HG03280 (cell line): ENCODE results near the gene AGAP1.

Source experiments
- ATAC-seq: cut with Tn5 transposase; IDR thresholded peaks from one replicate; pipeline ENCODE4 v1.9.1; 2021; ENCODE audit warnings: mild to moderate bottlenecking, moderate library complexity; ENCODE audit not compliant: unreplicated experiment

The AGAP1 gene

GRCh38 chr2:235627682-235628081 is 133.8 kb downstream of the AGAP1 start:
- no peak for ATAC-seq

GRCh38 chr2:235630718-235631296 is 137.0 kb downstream of the AGAP1 start:
- no peak for ATAC-seq

GRCh38 chr2:235634435-235635158 is 140.8 kb downstream of the AGAP1 start:
- ATAC-seq, result no peak

- no peak for ATAC-seq
Observed at GRCh38 chr2:235636546-235636945, 142.7 kb downstream of the AGAP1 start.

- ATAC-seq, result no peak
Observed at GRCh38 chr2:235637896-235638295, 144.1 kb downstream of the AGAP1 start.

- ATAC-seq, result no peak
Observed at GRCh38 chr2:235638541-235639427, 144.9 kb downstream of the AGAP1 start.

- ATAC-seq, result no peak
Observed at GRCh38 chr2:235639428-235639773, 145.6 kb downstream of the AGAP1 start.

GRCh38 chr2:235639885-235640284 is 146.0 kb downstream of the AGAP1 start:
- no peak for ATAC-seq

- ATAC-seq, result no peak
Observed at GRCh38 chr2:235640377-235640776, 146.5 kb downstream of the AGAP1 start.

- no peak for ATAC-seq
Observed at GRCh38 chr2:235640926-235641723, 147.3 kb downstream of the AGAP1 start.

GRCh38 chr2:235641956-235642355 is 148.1 kb downstream of the AGAP1 start:
- no peak for ATAC-seq

- no peak for ATAC-seq
Observed at GRCh38 chr2:235642446-235643098, 148.7 kb downstream of the AGAP1 start.

GRCh38 chr2:235643680-235644511 is 150.1 kb downstream of the AGAP1 start:
- no peak for ATAC-seq

GRCh38 chr2:235647264-235647663 is 153.4 kb downstream of the AGAP1 start:
- no peak for ATAC-seq

GRCh38 chr2:235647877-235648276 is 154.0 kb downstream of the AGAP1 start:
- no peak for ATAC-seq

GRCh38 chr2:235649418-235649817 is 155.6 kb downstream of the AGAP1 start:
- no peak for ATAC-seq

GRCh38 chr2:235651643-235652042 is 157.8 kb downstream of the AGAP1 start:
- no peak for ATAC-seq

GRCh38 chr2:235654103-235654813 is 160.4 kb downstream of the AGAP1 start:
- ATAC-seq, result no peak
